LNCAP (cell line): ENCODE results near the gene TWF1.

Experiments
- CTCF ChIP-seq: fragments of 450-650 bp; IDR thresholded peaks from 2 replicates; pipeline ENCODE4 v1.5.1; 2017; ENCODE audit warnings: mild to moderate bottlenecking

Gene TWF1

GRCh38 chr12:43797561-43798217 lies 8.4 kb downstream of the TWF1 start:
- no peak for TF ChIP-seq CTCF

- no peak for TF ChIP-seq CTCF
Measured at GRCh38 chr12:43795716-43796280, 10.3 kb downstream of the TWF1 start.

GRCh38 chr12:43789941-43790340 lies 16.2 kb downstream of the TWF1 start:
- no peak for TF ChIP-seq CTCF

- TF ChIP-seq CTCF = no peak
Measured at GRCh38 chr12:43786899-43787693, 19.0 kb downstream of the TWF1 start.

- peak; percentile 80 for TF ChIP-seq CTCF
Measured at GRCh38 chr12:43776498-43776897, 29.6 kb downstream of the TWF1 start.

GRCh38 chr12:43766291-43766690 lies 39.8 kb downstream of the TWF1 start:
- TF ChIP-seq CTCF = no peak

- no peak for TF ChIP-seq CTCF
Measured at GRCh38 chr12:43764528-43764927, 41.6 kb downstream of the TWF1 start.
